NT2/D1 (cell line): ENCODE results near the gene CPHXL.

Experiments
- SUZ12 ChIP-seq: IDR thresholded peaks from 2 replicates; pipeline ENCODE4 v1.6.1; 2011; ENCODE audit not compliant: insufficient read length, insufficient read depth; ENCODE audit errors: extremely low read depth
- YY1 ChIP-seq: IDR thresholded peaks from 2 replicates; pipeline ENCODE4 v1.6.1; 2011; ENCODE audit not compliant: insufficient read length, insufficient read depth
- ZNF274 ChIP-seq: IDR thresholded peaks from 2 replicates; pipeline ENCODE4 v1.6.1; 2011; ENCODE audit warnings: mild to moderate bottlenecking, low read depth, low read length

GRCh38 chr16:75732871-75733270 lies 6.6 kb upstream of the CPHXL start:
- TF ChIP-seq ZNF274 = no peak
- no peak for TF ChIP-seq YY1
- TF ChIP-seq SUZ12 = no peak
